HG03108 (cell line): ENCODE data around the gene NACA.
A peak's percentile ranks its signal among the peaks of the same experiment; 100 is the strongest.
"Not testable (repeated sequence)": the region's sequence is repeated elsewhere in the genome, so short reads cannot be mapped to it uniquely, and the experiment has no call there.

Source experiments
- ATAC-seq: cut with Tn5 transposase; IDR thresholded peaks from one replicate; pipeline ENCODE4 v1.9.1; 2021; ENCODE audit warnings: moderate library complexity; ENCODE audit not compliant: unreplicated experiment

NACA gene

GRCh38 chr12:56724972-56725722, at the start of gene NACA:
TSS of gene NACA (minus strand) at chr12:56725299. CDS start at chr12:56724521, 778 bp downstream.
- ATAC-seq, result peak; percentile 95

GRCh38 chr12:56773113-56773512, 48.0 kb upstream of the NACA start:
- ATAC-seq, result no peak

- no peak for ATAC-seq
Observed at GRCh38 chr12:56772625-56773024, 47.5 kb upstream of the NACA start.

- ATAC-seq, result no peak
Observed at GRCh38 chr12:56769868-56770267, 44.8 kb upstream of the NACA start.

- ATAC-seq, result no peak
Observed at GRCh38 chr12:56768424-56768823, 43.3 kb upstream of the NACA start.

- ATAC-seq, result peak; percentile 98
Observed at GRCh38 chr12:56766535-56766934, 41.4 kb upstream of the NACA start.

- no peak for ATAC-seq
Observed at GRCh38 chr12:56763753-56764657, 38.9 kb upstream of the NACA start.

GRCh38 chr12:56761812-56762211, 36.7 kb upstream of the NACA start:
- ATAC-seq, result no peak

GRCh38 chr12:56760460-56760859, 35.4 kb upstream of the NACA start:
- ATAC-seq, result no peak

GRCh38 chr12:56759263-56759908, 34.3 kb upstream of the NACA start:
- ATAC-seq, result no peak

- ATAC-seq, result no peak
Observed at GRCh38 chr12:56758728-56759262, 33.7 kb upstream of the NACA start.

- ATAC-seq, result not testable (repeated sequence)
Observed at GRCh38 chr12:56757971-56758370, 32.9 kb upstream of the NACA start.

GRCh38 chr12:56753566-56753965, 28.5 kb upstream of the NACA start:
- no peak for ATAC-seq

GRCh38 chr12:56751712-56752598, 26.9 kb upstream of the NACA start, which contains the start of gene PRIM1:
TSS of gene PRIM1 (minus strand) at chr12:56752323. CDS start at chr12:56752298, 25 bp downstream.
- ATAC-seq, result peak; percentile 77

GRCh38 chr12:56750596-56750995, 25.5 kb upstream of the NACA start:
- not testable (repeated sequence) for ATAC-seq

- no peak for ATAC-seq
Observed at GRCh38 chr12:56749853-56750252, 24.8 kb upstream of the NACA start.

- no peak for ATAC-seq
Observed at GRCh38 chr12:56749359-56749758, 24.3 kb upstream of the NACA start.

- ATAC-seq, result no peak
Observed at GRCh38 chr12:56728139-56728861, 3.2 kb upstream of the NACA start.

- not testable (repeated sequence) for ATAC-seq
Observed at GRCh38 chr12:56726196-56726675, 1.1 kb upstream of the NACA start.
